ENCODE data around the gene RAPGEF1. TPM values are rescaled to one million over a fixed set of nuclear protein-coding genes. Genes with fewer than 3 reads are reported as not detected.

The RAPGEF1 gene
- total and polyA plus RNA-seq, 2 experiments from 2014 or later = 9.9 to 82.8 TPM

- H3K27ac Mint-ChIP-seq = no peak overlapping the region
- ATAC-seq (no peak), DNase-seq (ENCODE audit: low spot score) (no peak)
- Histone ChIP-seq H3K4me3 (no peak overlapping the region), H3K4me1 (ENCODE audit: insufficient read depth) (peaks cover 38% of the 10 kb centered on the region), H2AFZ (no peak overlapping the region), H3K9me2 (ENCODE audit: insufficient read depth) (no peaks in the 10 kb centered on the region), H3F3A (replicated peaks; ENCODE audit: low read depth) (no peaks in the 10 kb centered on the region), H3K36me3 (ENCODE audit: insufficient read depth) (no peaks in the 10 kb centered on the region), H4K20me1 (replicated peaks; ENCODE audit: insufficient read depth) (peaks cover 24% of the 10 kb centered on the region), H3K4me2 (peak overlapping the region; percentile 52), H3K27me3 (ENCODE audit: insufficient read depth) (no peaks in the 10 kb centered on the region), H3K79me2 (replicated peaks; ENCODE audit: insufficient read depth) (peaks cover 94% of the 10 kb centered on the region), H3K27ac (ENCODE audit: low read depth) (no peak overlapping the region; the same call in 1 of the 2 replicates)
- H3K27me3 Mint-ChIP-seq (ENCODE audit: insufficient read depth, low read depth, poor library complexity) = peaks cover 7% of the 10 kb centered on the region
- peaks cover 15% of the 10 kb centered on the region; the same call in 2 of the 3 replicates for H3K36me3 Mint-ChIP-seq (ENCODE audit: low read depth)
- no peak overlapping the region for H3K4me3 Mint-ChIP-seq
- H3K4me1 Mint-ChIP-seq = peaks cover 46% of the 10 kb centered on the region
- TF ChIP-seq EZH2 (IDR thresholded peaks at IDR 0.05; ENCODE audit: low read depth, unreplicated experiment) = no peak
- no peak for TF ChIP-seq ZNF114 (CRISPR knock-in tag; IDR thresholded peaks at IDR 0.05)
- no peak for TF ChIP-seq STAT1 (IDR thresholded peaks at IDR 0.05; ENCODE audit: unreplicated experiment)
- TF ChIP-seq CTCF (conservative IDR thresholded peaks at IDR 0.05; ENCODE audit: low read depth in 2 of 2) = no peak
- no peak for TF ChIP-seq NANOG (IDR thresholded peaks at IDR 0.05; ENCODE audit: borderline replicate concordance)
- no peak for TF ChIP-seq EZH2phosphoT487 (IDR thresholded peaks at IDR 0.05; ENCODE audit: unreplicated experiment)
- TF ChIP-seq, protein P1, sequence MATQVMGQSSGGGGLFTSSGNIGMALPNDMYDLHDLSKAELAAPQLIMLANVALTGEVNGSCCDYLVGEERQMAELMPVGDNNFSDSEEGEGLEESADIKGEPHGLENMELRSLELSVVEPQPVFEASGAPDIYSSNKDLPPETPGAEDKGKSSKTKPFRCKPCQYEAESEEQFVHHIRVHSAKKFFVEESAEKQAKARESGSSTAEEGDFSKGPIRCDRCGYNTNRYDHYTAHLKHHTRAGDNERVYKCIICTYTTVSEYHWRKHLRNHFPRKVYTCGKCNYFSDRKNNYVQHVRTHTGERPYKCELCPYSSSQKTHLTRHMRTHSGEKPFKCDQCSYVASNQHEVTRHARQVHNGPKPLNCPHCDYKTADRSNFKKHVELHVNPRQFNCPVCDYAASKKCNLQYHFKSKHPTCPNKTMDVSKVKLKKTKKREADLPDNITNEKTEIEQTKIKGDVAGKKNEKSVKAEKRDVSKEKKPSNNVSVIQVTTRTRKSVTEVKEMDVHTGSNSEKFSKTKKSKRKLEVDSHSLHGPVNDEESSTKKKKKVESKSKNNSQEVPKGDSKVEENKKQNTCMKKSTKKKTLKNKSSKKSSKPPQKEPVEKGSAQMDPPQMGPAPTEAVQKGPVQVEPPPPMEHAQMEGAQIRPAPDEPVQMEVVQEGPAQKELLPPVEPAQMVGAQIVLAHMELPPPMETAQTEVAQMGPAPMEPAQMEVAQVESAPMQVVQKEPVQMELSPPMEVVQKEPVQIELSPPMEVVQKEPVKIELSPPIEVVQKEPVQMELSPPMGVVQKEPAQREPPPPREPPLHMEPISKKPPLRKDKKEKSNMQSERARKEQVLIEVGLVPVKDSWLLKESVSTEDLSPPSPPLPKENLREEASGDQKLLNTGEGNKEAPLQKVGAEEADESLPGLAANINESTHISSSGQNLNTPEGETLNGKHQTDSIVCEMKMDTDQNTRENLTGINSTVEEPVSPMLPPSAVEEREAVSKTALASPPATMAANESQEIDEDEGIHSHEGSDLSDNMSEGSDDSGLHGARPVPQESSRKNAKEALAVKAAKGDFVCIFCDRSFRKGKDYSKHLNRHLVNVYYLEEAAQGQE (IDR thresholded peaks at IDR 0.05; ENCODE audit: unreplicated experiment) = no peak
- TF ChIP-seq ZNF331 (CRISPR knock-in tag; IDR thresholded peaks at IDR 0.05; ENCODE audit: low read depth) = no peak
- TF ChIP-seq, protein P2, sequence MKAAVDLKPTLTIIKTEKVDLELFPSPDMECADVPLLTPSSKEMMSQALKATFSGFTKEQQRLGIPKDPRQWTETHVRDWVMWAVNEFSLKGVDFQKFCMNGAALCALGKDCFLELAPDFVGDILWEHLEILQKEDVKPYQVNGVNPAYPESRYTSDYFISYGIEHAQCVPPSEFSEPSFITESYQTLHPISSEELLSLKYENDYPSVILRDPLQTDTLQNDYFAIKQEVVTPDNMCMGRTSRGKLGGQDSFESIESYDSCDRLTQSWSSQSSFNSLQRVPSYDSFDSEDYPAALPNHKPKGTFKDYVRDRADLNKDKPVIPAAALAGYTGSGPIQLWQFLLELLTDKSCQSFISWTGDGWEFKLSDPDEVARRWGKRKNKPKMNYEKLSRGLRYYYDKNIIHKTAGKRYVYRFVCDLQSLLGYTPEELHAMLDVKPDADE (IDR thresholded peaks at IDR 0.05) = no peak
- TF ChIP-seq, protein P3, sequence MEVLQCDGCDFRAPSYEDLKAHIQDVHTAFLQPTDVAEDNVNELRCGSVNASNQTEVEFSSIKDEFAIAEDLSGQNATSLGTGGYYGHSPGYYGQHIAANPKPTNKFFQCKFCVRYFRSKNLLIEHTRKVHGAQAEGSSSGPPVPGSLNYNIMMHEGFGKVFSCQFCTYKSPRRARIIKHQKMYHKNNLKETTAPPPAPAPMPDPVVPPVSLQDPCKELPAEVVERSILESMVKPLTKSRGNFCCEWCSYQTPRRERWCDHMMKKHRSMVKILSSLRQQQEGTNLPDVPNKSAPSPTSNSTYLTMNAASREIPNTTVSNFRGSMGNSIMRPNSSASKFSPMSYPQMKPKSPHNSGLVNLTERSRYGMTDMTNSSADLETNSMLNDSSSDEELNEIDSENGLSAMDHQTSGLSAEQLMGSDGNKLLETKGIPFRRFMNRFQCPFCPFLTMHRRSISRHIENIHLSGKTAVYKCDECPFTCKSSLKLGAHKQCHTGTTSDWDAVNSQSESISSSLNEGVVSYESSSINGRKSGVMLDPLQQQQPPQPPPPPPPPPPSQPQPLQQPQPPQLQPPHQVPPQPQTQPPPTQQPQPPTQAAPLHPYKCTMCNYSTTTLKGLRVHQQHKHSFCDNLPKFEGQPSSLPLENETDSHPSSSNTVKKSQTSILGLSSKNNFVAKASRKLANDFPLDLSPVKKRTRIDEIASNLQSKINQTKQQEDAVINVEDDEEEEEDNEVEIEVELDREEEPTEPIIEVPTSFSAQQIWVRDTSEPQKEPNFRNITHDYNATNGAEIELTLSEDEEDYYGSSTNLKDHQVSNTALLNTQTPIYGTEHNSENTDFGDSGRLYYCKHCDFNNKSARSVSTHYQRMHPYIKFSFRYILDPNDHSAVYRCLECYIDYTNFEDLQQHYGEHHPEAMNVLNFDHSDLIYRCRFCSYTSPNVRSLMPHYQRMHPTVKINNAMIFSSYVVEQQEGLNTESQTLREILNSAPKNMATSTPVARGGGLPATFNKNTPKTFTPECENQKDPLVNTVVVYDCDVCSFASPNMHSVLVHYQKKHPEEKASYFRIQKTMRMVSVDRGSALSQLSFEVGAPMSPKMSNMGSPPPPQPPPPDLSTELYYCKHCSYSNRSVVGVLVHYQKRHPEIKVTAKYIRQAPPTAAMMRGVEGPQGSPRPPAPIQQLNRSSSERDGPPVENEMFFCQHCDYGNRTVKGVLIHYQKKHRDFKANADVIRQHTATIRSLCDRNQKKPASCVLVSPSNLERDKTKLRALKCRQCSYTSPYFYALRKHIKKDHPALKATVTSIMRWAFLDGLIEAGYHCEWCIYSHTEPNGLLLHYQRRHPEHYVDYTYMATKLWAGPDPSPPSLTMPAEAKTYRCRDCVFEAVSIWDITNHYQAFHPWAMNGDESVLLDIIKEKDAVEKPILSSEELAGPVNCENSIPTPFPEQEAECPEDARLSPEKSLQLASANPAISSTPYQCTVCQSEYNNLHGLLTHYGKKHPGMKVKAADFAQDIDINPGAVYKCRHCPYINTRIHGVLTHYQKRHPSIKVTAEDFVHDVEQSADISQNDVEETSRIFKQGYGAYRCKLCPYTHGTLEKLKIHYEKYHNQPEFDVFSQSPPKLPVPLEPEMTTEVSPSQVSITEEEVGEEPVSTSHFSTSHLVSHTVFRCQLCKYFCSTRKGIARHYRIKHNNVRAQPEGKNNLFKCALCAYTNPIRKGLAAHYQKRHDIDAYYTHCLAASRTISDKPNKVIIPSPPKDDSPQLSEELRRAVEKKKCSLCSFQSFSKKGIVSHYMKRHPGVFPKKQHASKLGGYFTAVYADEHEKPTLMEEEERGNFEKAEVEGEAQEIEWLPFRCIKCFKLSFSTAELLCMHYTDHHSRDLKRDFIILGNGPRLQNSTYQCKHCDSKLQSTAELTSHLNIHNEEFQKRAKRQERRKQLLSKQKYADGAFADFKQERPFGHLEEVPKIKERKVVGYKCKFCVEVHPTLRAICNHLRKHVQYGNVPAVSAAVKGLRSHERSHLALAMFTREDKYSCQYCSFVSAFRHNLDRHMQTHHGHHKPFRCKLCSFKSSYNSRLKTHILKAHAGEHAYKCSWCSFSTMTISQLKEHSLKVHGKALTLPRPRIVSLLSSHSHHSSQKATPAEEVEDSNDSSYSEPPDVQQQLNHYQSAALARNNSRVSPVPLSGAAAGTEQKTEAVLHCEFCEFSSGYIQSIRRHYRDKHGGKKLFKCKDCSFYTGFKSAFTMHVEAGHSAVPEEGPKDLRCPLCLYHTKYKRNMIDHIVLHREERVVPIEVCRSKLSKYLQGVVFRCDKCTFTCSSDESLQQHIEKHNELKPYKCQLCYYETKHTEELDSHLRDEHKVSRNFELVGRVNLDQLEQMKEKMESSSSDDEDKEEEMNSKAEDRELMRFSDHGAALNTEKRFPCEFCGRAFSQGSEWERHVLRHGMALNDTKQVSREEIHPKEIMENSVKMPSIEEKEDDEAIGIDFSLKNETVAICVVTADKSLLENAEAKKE (CRISPR knock-in tag; IDR thresholded peaks at IDR 0.05) = no peak
- no peak for TF ChIP-seq JUNB (IDR thresholded peaks at IDR 0.05; ENCODE audit: unreplicated experiment)
- TF ChIP-seq CREB1 (CRISPR knock-in tag; IDR thresholded peaks at IDR 0.05; ENCODE audit: low read depth) = no peak
- TF ChIP-seq POLR2AphosphoS5 (IDR thresholded peaks at IDR 0.05; ENCODE audit: low read depth) = no peak
- no peaks in the 10 kb centered on the region for H3K9me3 Mint-ChIP-seq
These were observed 11.3 kb downstream of the RAPGEF1 start for GRCh38 chr9:131728546-131728910.
